BJ (cell line): ENCODE data around the gene TNNC1. TPM values are rescaled to one million over a fixed set of nuclear protein-coding genes. Genes with fewer than 3 reads are reported as not detected.

ENCODE experiments used
- CTCF ChIA-PET: fragments of 350-600 bp; formaldehyde crosslinking; extraction: SDS; loops from one replicate; lab custom pipeline; 2021; ENCODE audit warnings: antibody characterized with exemption, inconsistent platforms; lab: Yijun Ruan, JAX
- POLR2A ChIA-PET: fragments of 300-600 bp; sonication (Branson Sonifier 250); formaldehyde crosslinking; extraction: SDS; loops from one replicate; lab custom pipeline; 2021; ENCODE audit warnings: antibody characterized with exemption; lab: Charles Lee
- DNase-seq: peaks from one replicate; pipeline ENCODE4 v3.0.0-alpha.2; 2011; ENCODE audit warnings: low read depth
- H3K27me3 ChIP-seq: 2 replicates; pipeline ENCODE4 v1.6.0; 2011; ENCODE audit warnings: low read length; ENCODE audit not compliant: control insufficient read depth, insufficient read depth
- H3K36me3 ChIP-seq: 2 replicates; pipeline ENCODE4 v1.5.1; 2011; ENCODE audit warnings: low read length; ENCODE audit not compliant: control insufficient read depth, insufficient read depth
- H3K4me3 ChIP-seq: 2 replicates; pipeline ENCODE4 v1.5.1; 2011; ENCODE audit warnings: low read depth, mild to moderate bottlenecking, control low read depth, low read length
- polyA plus RNA-seq: library from polyadenylated mRNA; depleted of rRNA; stranded (reverse); fragments of >200 nt; gene quantifications from 2 replicates; pipeline ENCODE4 v1.2.3, GENCODE V29; 2011
- TF ChIP-seq, protein P1 (sequence below): IDR thresholded peaks from 2 replicates; pipeline ENCODE4 v1.5.1; 2011; ENCODE audit warnings: low read depth, mild to moderate bottlenecking, control low read depth, inconsistent platforms, low read length, moderate library complexity; ENCODE audit not compliant: insufficient read depth

Gene TNNC1
- polyA plus RNA-seq, 1 experiment: 1.7 TPM

DNA sequence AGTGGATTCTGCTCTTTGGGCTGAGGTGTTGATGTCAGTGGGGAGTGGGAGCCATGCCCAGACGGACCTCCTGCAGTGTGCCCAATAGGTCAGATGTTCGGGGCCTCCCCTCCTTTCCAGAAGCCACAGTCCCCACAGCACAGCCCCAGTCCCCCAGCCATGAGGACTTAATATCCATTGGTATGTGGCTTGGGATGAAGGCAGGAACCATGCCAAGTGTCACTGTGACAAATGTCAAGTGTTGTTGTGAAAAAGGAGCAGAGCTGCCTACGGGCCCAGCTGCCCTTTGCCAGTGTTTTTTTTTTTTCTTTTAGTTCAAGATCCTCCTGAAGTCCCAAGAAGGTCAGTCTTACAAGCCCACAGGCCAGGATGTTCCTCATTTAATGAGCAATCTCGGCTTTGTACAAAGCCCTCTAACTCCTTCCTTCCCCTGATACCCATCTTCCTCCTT, 21.1 kb downstream of the TNNC1 start:
- Histone ChIP-seq H3K36me3 (no peaks in the 10 kb centered on the region), H3K27me3 (peaks cover 9% of the 10 kb centered on the region), H3K4me3 (no peak overlapping the region)
- no peak for DNase-seq
- TF ChIP-seq, protein P1, sequence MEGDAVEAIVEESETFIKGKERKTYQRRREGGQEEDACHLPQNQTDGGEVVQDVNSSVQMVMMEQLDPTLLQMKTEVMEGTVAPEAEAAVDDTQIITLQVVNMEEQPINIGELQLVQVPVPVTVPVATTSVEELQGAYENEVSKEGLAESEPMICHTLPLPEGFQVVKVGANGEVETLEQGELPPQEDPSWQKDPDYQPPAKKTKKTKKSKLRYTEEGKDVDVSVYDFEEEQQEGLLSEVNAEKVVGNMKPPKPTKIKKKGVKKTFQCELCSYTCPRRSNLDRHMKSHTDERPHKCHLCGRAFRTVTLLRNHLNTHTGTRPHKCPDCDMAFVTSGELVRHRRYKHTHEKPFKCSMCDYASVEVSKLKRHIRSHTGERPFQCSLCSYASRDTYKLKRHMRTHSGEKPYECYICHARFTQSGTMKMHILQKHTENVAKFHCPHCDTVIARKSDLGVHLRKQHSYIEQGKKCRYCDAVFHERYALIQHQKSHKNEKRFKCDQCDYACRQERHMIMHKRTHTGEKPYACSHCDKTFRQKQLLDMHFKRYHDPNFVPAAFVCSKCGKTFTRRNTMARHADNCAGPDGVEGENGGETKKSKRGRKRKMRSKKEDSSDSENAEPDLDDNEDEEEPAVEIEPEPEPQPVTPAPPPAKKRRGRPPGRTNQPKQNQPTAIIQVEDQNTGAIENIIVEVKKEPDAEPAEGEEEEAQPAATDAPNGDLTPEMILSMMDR: no peak
- ChIA-PET CTCF (interaction anchor here (1.0 to 16.0 kb wide), 3 partner anchors 8 to 21 kb away, joined by 3 to 445 read pairs (median 4); partner anchors contain the start of genes SEMA3G and TNNC1), POLR2A (no interaction called here)

DNA sequence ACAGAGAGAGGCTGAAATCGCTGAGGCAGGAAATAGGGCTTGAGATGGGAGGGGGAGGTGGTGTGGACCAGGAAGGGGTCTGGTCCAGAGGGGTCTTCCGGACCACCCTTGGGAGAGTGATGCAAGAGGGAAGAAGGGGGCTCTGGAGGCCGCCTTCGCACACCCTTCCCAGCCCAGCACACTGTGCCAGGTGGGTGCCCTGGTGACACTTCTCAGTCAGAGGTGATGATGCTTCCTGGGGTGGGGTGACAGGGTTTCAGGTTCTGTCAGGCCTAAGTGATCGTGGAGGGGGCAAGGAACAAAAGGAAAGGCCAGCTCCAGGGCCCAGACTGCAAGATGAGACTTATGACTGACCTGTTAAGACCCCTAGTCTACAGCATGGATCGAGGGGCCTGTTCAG, 21.6 kb downstream of the TNNC1 start:
- Histone ChIP-seq H3K36me3 (no peaks in the 10 kb centered on the region), H3K27me3 (peaks cover 9% of the 10 kb centered on the region), H3K4me3 (no peak overlapping the region)
- TF ChIP-seq, protein P1: no peak
- POLR2A ChIA-PET: no interaction called here
- DNase-seq: no peak
- CTCF ChIA-PET: interaction anchor here (1.1 to 16.0 kb wide), 2 partner anchors 16 to 20 kb away, joined by 3 to 445 read pairs; partner anchors contain the start of genes SEMA3G and TNNC1

DNA sequence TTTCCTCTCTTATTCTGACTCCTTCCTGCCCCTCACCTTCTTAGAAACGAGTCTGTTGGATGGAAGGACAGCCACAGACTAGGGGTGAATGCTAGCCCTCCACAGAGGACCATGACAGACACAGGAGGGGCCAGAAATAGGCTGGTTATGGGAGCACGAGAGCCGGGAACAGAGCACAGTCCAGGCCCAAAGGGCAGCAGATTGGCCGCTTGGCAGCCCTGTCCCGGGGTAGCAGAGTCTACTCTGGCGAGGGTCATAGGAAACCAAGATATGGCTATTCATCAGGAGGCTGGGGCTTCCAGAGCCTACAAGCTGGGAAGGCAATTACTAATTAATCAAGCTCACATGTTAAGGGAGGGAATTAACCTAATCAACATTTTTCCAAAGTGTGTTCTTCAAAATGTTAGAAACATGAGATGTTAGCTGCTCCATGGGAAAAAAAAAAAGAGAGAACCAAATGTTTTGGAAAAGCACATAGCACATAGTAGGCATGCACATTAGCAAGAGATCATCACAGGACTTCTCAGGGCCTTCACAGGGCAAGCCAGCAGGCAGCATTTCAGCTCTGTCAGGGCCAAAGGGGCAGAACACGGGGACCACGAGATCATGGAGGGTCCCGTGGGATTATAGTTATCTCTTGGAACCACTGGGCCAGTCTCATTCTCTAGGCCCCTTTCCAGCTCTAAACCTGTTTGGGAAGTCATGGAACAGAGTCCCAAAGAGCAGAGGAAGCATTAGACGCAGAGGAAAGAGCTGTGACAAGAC, 22.2 kb downstream of the TNNC1 start:
- TF ChIP-seq, protein P1: no peak
- Histone ChIP-seq H3K36me3 (no peaks in the 10 kb centered on the region), H3K4me3 (no peak overlapping the region), H3K27me3 (peaks cover 9% of the 10 kb centered on the region)
- ChIA-PET CTCF (interaction anchor here (0.6 to 16.0 kb wide), 7 partner anchors 8 to 260 kb away, joined by 3 to 445 read pairs (median 3); partner anchors contain the start of genes SEMA3G and TNNC1), POLR2A (no interaction called here)
- DNase-seq: no peak

DNA sequence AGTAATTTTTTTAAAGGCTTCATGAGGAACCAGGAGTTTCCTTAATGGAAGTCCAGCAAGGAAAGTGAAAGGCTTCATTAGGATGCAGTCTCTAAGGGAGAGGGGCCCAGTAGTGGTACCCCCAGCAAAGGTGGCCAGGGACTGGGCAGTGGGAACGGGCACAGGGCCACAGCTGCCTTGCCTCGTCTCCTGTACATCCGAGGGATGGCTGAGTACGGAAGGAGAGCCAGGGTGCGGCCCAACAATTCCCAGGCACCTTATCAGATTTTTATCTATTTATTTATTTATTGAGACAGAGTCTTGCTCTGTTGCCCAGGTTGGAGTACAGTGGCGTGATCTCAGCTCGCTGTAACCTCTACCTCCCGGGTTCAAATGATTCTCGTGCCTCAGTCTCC, 23.4 kb downstream of the TNNC1 start:
- no peak for DNase-seq
- POLR2A ChIA-PET: no interaction called here
- CTCF ChIA-PET: interaction anchor here (0.8 to 16.0 kb wide), 3 partner anchors 9 to 18 kb away, joined by 3 to 445 read pairs (median 3); partner anchors contain the start of genes SEMA3G and TNNC1

More for the DNA sequence above, 23.4 kb downstream of the TNNC1 start:
- H3K36me3 ChIP-seq: no peaks in the 10 kb centered on the region
- peaks cover 9% of the 10 kb centered on the region for H3K27me3 ChIP-seq
- TF ChIP-seq, protein P1: no peak
- no peak overlapping the region for H3K4me3 ChIP-seq
